ENCODE data around the gene ERC2.

ERC2 gene

DNA sequence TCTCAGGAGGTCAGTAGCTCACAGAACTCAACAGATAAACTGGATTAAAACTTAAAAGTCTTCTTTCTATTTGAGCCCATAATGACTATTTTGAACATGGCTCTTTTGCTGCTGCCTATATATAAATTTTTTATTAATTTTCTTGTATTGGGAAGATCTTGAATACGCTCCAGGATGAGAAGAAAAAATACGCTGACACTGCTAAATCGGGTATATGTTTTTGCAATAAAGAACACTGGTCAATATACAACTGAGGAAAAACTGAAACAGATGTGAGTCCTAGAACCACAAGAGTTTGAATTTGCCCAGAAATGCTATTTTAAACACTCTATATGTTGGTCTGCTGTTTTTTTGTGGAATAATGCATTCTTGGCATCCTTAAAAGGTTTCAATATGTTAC is 1001.7 kb downstream of the ERC2 start:
- H3K4me3 ChIP-seq (ENCODE audit: low read depth, low read length): no peak overlapping the region
- TF ChIP-seq, protein P1, sequence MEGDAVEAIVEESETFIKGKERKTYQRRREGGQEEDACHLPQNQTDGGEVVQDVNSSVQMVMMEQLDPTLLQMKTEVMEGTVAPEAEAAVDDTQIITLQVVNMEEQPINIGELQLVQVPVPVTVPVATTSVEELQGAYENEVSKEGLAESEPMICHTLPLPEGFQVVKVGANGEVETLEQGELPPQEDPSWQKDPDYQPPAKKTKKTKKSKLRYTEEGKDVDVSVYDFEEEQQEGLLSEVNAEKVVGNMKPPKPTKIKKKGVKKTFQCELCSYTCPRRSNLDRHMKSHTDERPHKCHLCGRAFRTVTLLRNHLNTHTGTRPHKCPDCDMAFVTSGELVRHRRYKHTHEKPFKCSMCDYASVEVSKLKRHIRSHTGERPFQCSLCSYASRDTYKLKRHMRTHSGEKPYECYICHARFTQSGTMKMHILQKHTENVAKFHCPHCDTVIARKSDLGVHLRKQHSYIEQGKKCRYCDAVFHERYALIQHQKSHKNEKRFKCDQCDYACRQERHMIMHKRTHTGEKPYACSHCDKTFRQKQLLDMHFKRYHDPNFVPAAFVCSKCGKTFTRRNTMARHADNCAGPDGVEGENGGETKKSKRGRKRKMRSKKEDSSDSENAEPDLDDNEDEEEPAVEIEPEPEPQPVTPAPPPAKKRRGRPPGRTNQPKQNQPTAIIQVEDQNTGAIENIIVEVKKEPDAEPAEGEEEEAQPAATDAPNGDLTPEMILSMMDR (IDR thresholded peaks at IDR 0.05; ENCODE audit: low read depth, low read length): no peak

DNA sequence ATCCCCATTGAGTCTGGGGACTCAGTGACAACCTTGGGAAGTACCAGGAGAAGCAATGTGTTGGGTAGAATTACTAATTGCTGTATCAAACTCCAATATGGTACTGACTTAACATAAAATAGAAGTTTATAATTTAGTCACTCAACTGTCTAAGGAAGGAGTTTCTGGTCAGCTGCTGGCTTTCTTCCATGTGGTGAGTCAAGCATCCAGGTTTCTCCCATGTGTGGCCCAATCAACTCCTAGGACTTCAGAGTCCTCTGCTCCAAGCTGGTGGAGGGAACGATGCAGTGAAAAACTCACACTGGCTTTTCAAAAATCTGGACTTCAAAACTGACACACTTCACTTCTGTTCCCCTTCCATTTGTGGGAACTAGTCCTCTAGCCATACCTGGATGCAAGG is 1006.4 kb downstream of the ERC2 start:
- H3K4me3 ChIP-seq (ENCODE audit: low read depth, low read length): no peak overlapping the region
- TF ChIP-seq, protein P1 (IDR thresholded peaks at IDR 0.05; ENCODE audit: low read depth, low read length): no peak

DNA sequence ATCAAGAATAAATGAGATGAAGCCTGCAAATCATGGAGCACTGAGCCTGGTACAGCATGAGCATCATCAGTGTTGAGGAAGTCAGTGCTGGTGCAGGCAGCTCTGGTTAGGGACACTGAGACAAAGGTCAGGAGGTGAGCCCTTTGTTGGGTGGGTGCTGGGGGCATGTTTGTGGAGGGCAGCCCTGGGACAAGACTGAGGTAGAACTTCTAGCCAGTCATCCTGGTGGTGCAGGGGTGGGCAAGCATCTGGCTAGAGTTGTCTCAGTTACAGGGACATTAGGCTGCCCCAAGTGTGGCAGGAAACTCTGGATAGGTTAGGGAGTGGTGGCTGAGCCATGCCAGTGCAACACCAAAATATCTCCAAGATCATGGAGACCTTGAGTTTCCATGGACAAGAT is 1008.4 kb downstream of the ERC2 start:
- no peak overlapping the region for H3K4me3 ChIP-seq (ENCODE audit: low read depth, low read length)
- TF ChIP-seq, protein P1 (IDR thresholded peaks at IDR 0.05; ENCODE audit: low read depth, low read length): no peak

Data from WI38 (cell line).